ENCODE data around the gene B3GNT3.

The B3GNT3 gene

GRCh38 chr19:17834350-17835181, 39.6 kb downstream of the B3GNT3 start:
- DNase-seq (ENCODE audit: low spot score), result no peak

- DNase-seq (ENCODE audit: low spot score), result no peak
Measured at GRCh38 chr19:17835182-17836006, 40.5 kb downstream of the B3GNT3 start.

- no peak for DNase-seq (ENCODE audit: low spot score)
Measured at GRCh38 chr19:17836530-17836929, 41.6 kb downstream of the B3GNT3 start.

- DNase-seq (ENCODE audit: low spot score), result no peak
Measured at GRCh38 chr19:17837972-17838371, 43.0 kb downstream of the B3GNT3 start.

GRCh38 chr19:17840019-17840418, 45.1 kb downstream of the B3GNT3 start:
- DNase-seq (ENCODE audit: low spot score), result no peak

GRCh38 chr19:17841371-17841809, 46.5 kb downstream of the B3GNT3 start:
- no peak for DNase-seq (ENCODE audit: low spot score)

- no peak for DNase-seq (ENCODE audit: low spot score)
Measured at GRCh38 chr19:17841810-17842662, 47.1 kb downstream of the B3GNT3 start.

GRCh38 chr19:17842663-17843291, 47.8 kb downstream of the B3GNT3 start:
- no peak for DNase-seq (ENCODE audit: low spot score)

- no peak for DNase-seq (ENCODE audit: low spot score)
Measured at GRCh38 chr19:17843292-17843827, 48.4 kb downstream of the B3GNT3 start.

- DNase-seq (ENCODE audit: low spot score), result no peak
Measured at GRCh38 chr19:17843908-17844490, 49.1 kb downstream of the B3GNT3 start.

GRCh38 chr19:17846146-17846545, 51.2 kb downstream of the B3GNT3 start:
- no peak for DNase-seq (ENCODE audit: low spot score)

- DNase-seq (ENCODE audit: low spot score), result no peak
Measured at GRCh38 chr19:17847538-17848366, 52.8 kb downstream of the B3GNT3 start, which contains the start of gene JAK3. Gene JAK3 (minus strand): TSS chr19:17847982. CDS start chr19:17844417, 3,565 bp downstream.

GRCh38 chr19:17848595-17849292, 53.8 kb downstream of the B3GNT3 start:
- DNase-seq (ENCODE audit: low spot score), result no peak

- no peak for DNase-seq (ENCODE audit: low spot score)
Measured at GRCh38 chr19:17854061-17854460, 59.1 kb downstream of the B3GNT3 start.

GRCh38 chr19:17855280-17856152, 60.6 kb downstream of the B3GNT3 start:
- DNase-seq (ENCODE audit: low spot score), result peak; percentile 89

GRCh38 chr19:17859533-17860330, 64.8 kb downstream of the B3GNT3 start, which contains the start of gene RPL18A:
Gene RPL18A (plus strand): TSS chr19:17859910. CDS start chr19:17859957, 47 bp downstream.
- DNase-seq (ENCODE audit: low spot score), result peak; percentile 98

GRCh38 chr19:17860331-17860992, 65.5 kb downstream of the B3GNT3 start:
- no peak for DNase-seq (ENCODE audit: low spot score)

All from HuH-7 (cell line).